ENCODE measurements around the gene GPAM.
"Not testable (repeated sequence)": the region's sequence is repeated elsewhere in the genome, so short reads cannot be mapped to it uniquely, and the experiment has no call there.

GPAM gene

DNA sequence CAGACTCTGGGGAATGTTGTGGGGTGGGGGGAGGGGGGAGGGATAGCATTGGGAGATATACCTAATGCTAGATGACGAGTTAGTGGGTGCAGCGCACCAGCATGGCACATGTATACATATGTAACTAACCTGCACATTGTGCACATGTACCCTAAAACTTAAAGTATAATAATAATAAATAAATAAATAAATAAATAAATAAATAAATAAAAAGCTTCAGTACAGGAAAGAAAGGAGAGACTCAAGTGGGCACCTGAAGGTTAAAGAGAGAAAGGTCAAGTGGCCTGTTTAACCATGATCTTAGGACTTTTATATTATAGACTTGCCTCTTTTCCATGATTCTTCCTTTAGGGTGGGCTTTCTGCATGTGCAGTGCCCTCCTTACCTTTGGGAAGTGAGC, 73.8 kb downstream of the GPAM start:
- not testable (repeated sequence) for H3K9ac ChIP-seq (ENCODE audit: low read length); H3K27ac ChIP-seq (ENCODE audit: low read depth, low read length); H3K36me3 ChIP-seq (ENCODE audit: control insufficient read depth, insufficient read depth, low read length); H3K4me3 ChIP-seq (ENCODE audit: low read length); H3K4me1 ChIP-seq (ENCODE audit: control insufficient read depth, insufficient read depth, low read length); H3K27me3 ChIP-seq (ENCODE audit: control insufficient read depth, insufficient read depth, low read length)

All from rectal smooth muscle tissue (tissue), 1 donor.